Measurements from ENCODE around the gene CHD1. TPM values are rescaled to one million over a fixed set of nuclear protein-coding genes. Genes with fewer than 3 reads are reported as not detected.

The CHD1 gene
- total and polyA plus RNA-seq, 2 of the 13 experiments (the other 11 are each of a cell fraction or from before 2014, with no cell fraction given) = 22.8 to 55.9 TPM

GRCh38 chr5:98906756-98907355, 22.0 kb downstream of the CHD1 start:
- BruUV-seq (replicated peaks) = no TSS peak
- intact Hi-C loops (cut with micrococcal nuclease; ENCODE audit: unreplicated experiment) = loop anchor here (1.0 kb wide), 2 partner anchors 125 to 153 kb away; no protein-coding TSS in a partner anchor
- no peak for ATAC-seq

More at GRCh38 chr5:98906756-98907355, 22.0 kb downstream of the CHD1 start:
- in situ Hi-C loops (cut with HindIII; ENCODE audit: extremely low pct_ligation_motif_present, low pct_unique_long_range_greater_than_20kb) = loop anchor here (5.0 kb wide), 1 partner anchor 125 kb away; no protein-coding TSS in a partner anchor
- Histone ChIP-seq H3K36me3 (replicated peaks in 1 of 2; ENCODE audit: control insufficient read depth in 1 of 2, insufficient read depth in 2 of 2, low read length in 2 of 2) (peaks cover 2 to 33% of the 10 kb centered on the region in 2 experiments; a peak in 4 of 5 replicates), H3K9ac (ENCODE audit: insufficient read depth, low read depth, low read length) (no peak overlapping the region), H3K4me1 (ENCODE audit: insufficient read depth, low read length) (no peaks in the 10 kb centered on the region), H3K9me3 (ENCODE audit: low read length) (no peaks in the 10 kb centered on the region), H3K79me2 (ENCODE audit: insufficient read depth, low read length) (peaks cover 59% of the 10 kb centered on the region), H3K27me3 (ENCODE audit: control insufficient read depth in 1 of 2, insufficient read depth in 2 of 2, low read length in 2 of 2) (no peaks in the 10 kb centered on the region), H3K27ac (ENCODE audit: extremely low read length, insufficient read depth, low read length) (no peak overlapping the region), H2AFZ (ENCODE audit: low read length) (no peak overlapping the region), H4K20me1 (ENCODE audit: insufficient read depth, low read length) (peaks cover 13% of the 10 kb centered on the region), H3K4me3 (replicated peaks in 1 of 3; ENCODE audit: insufficient read depth in 1 of 3, low read depth in 2 of 3, low read length in 3 of 3) (no peak overlapping the region), H3K4me2 (ENCODE audit: low read depth, low read length) (no peak overlapping the region)
- no peak for TF ChIP-seq SOX6 (IDR thresholded peaks at IDR 0.05)
- no peak for TF ChIP-seq SOX6 (CRISPR knock-in tag; IDR thresholded peaks at IDR 0.05)
- no peak for TF ChIP-seq MEIS1 (CRISPR knock-in tag; IDR thresholded peaks at IDR 0.05; ENCODE audit: borderline replicate concordance)
- TF ChIP-seq FOXK2 (IDR thresholded peaks at IDR 0.05) = no peak
- no peak for TF ChIP-seq SP4 (CRISPR knock-in tag; IDR thresholded peaks at IDR 0.05)
- no peak for TF ChIP-seq ZBTB7B (CRISPR knock-in tag; IDR thresholded peaks at IDR 0.05)
- no peak for TF ChIP-seq STAG1 (CRISPR knock-in tag; IDR thresholded peaks at IDR 0.05)
- TF ChIP-seq ZNF703 (CRISPR knock-in tag; IDR thresholded peaks at IDR 0.05; ENCODE audit: borderline replicate concordance) = no peak
- TF ChIP-seq ZC3H4 (CRISPR knock-in tag; IDR thresholded peaks at IDR 0.05; ENCODE audit: borderline replicate concordance) = no peak
- TF ChIP-seq ZNF572 (CRISPR knock-in tag; IDR thresholded peaks at IDR 0.05) = no peak
- TF ChIP-seq SIX4 (CRISPR knock-in tag; IDR thresholded peaks at IDR 0.05) = no peak
- TF ChIP-seq KLF16 (CRISPR knock-in tag; IDR thresholded peaks at IDR 0.05) = no peak
- TF ChIP-seq KDM5B (CRISPR knock-in tag; IDR thresholded peaks at IDR 0.05; ENCODE audit: borderline replicate concordance) = no peak
- no peak for TF ChIP-seq PLSCR1 (CRISPR knock-in tag; IDR thresholded peaks at IDR 0.05; ENCODE audit: borderline replicate concordance)
- TF ChIP-seq ATAD3A (CRISPR knock-in tag; IDR thresholded peaks at IDR 0.05) = no peak
- FAIRE-seq (no peak), DNase-seq (ENCODE audit: low spot score) (no peak)
- CTCF ChIA-PET (ENCODE audit: low intra/inter-chr PET ratio, low total read pairs) = interaction anchor here (1.3 to 2.6 kb wide), 3 partner anchors 125 to 154 kb away, joined by 4 to 66 read pairs (median 28); no protein-coding TSS in a partner anchor
- WGBS (ENCODE audit: low lambda C conversion rate) = 95% methylated on average over 3 of the region's 3 CpGs
- POLR2A ChIA-PET = no interaction called here

Measured in HepG2 (cell line).